DND-41 (cell line): ENCODE data around the gene STN1.

Source experiments
- ATAC-seq: fragments of 200-7000 bp; cut with Tn5 transposase; 3 replicates; pipeline ENCODE4 v1.9.1; 2021; ENCODE audit warnings: low read depth; ENCODE audit not compliant: insufficient read depth
- DNase-seq: peaks from one replicate; pipeline ENCODE4 v3.0.0-alpha.2; 2020
- H2AFZ ChIP-seq: 2 replicates; pipeline ENCODE4 v1.6.0; 2012; ENCODE audit warnings: low read depth, low read length
- H3K27ac ChIP-seq: 2 replicates; pipeline ENCODE4 v1.5.1; 2012; ENCODE audit warnings: low read length, inconsistent platforms
- H3K27me3 ChIP-seq: fragments of 200-600 bp; sonication (generic); 2 replicates; pipeline ENCODE4 v1.6.0; 2012; ENCODE audit warnings: low read length, mild to moderate bottlenecking, inconsistent platforms; ENCODE audit not compliant: insufficient read depth, poor library complexity
- H3K36me3 ChIP-seq: 2 replicates; pipeline ENCODE4 v1.5.1; 2012; ENCODE audit warnings: low read length, inconsistent platforms; ENCODE audit not compliant: insufficient read depth
- H3K4me1 ChIP-seq: 2 replicates; pipeline ENCODE4 v1.5.1; 2012; ENCODE audit warnings: mild to moderate bottlenecking, low read length; ENCODE audit not compliant: insufficient read depth
- H3K4me2 ChIP-seq: 2 replicates; pipeline ENCODE4 v1.6.0; 2012; ENCODE audit warnings: mild to moderate bottlenecking, moderate library complexity, low read length, inconsistent platforms; ENCODE audit not compliant: insufficient read depth
- H3K4me3 ChIP-seq, 2 experiments: fragments of 200-600 bp in 1 of 2; shearing (Covaris generic) in 1 of 2; 2 replicates each; pipeline ENCODE4 v1.5.1; 2012 to 2016; ENCODE audit warnings: inconsistent platforms in 2 of 2, low read length in 2 of 2, mild to moderate bottlenecking in 2 of 2, low read depth in 1 of 2, moderate library complexity in 1 of 2
- H3K79me2 ChIP-seq: 2 replicates; pipeline ENCODE4 v1.6.0; 2012; ENCODE audit warnings: low read length, inconsistent platforms; ENCODE audit not compliant: insufficient read depth
- H3K9ac ChIP-seq: 2 replicates; pipeline ENCODE4 v1.6.0; 2012; ENCODE audit warnings: low read depth, mild to moderate bottlenecking, inconsistent platforms, low read length, moderate library complexity
- H3K9me3 ChIP-seq: 2 replicates; pipeline ENCODE4 v1.5.1; 2012; ENCODE audit warnings: low read length, moderate library complexity, mild to moderate bottlenecking, inconsistent platforms; ENCODE audit not compliant: insufficient read depth, severe bottlenecking
- H4K20me1 ChIP-seq: 2 replicates; pipeline ENCODE4 v1.6.0; 2012; ENCODE audit warnings: low read length; ENCODE audit not compliant: insufficient read depth
- CTCF ChIP-seq: IDR thresholded peaks from 2 replicates; pipeline ENCODE4 v1.5.1; 2012; ENCODE audit warnings: borderline replicate concordance, low read length, moderate library complexity, mild to moderate bottlenecking; ENCODE audit not compliant: poor library complexity, severe bottlenecking; ENCODE audit errors: extremely low read depth
- EZH2 ChIP-seq: IDR thresholded peaks from 3 replicates; pipeline ENCODE4 v1.6.1; 2012; ENCODE audit warnings: borderline replicate concordance, low read depth, mild to moderate bottlenecking, moderate library complexity, low read length, inconsistent platforms; ENCODE audit not compliant: severe bottlenecking

STN1 gene

GRCh38 chr10:103942866-103943265 is 24.9 kb upstream of the STN1 start:
- H3K4me3 ChIP-seq: no peak overlapping the region
- H4K20me1 ChIP-seq: no peaks in the 10 kb centered on the region
- no peaks in the 10 kb centered on the region for H3K79me2 ChIP-seq
- no peaks in the 10 kb centered on the region for H3K9me3 ChIP-seq
- no peak overlapping the region for H3K4me2 ChIP-seq
- no peak overlapping the region for H3K9ac ChIP-seq
- H3K27me3 ChIP-seq: no peaks in the 10 kb centered on the region
- no peak for DNase-seq
- no peak overlapping the region for H3K27ac ChIP-seq
- no peaks in the 10 kb centered on the region for H3K36me3 ChIP-seq
- ATAC-seq: no peak
- TF ChIP-seq CTCF: no peak
- no peak for TF ChIP-seq EZH2
- H3K4me1 ChIP-seq: no peaks in the 10 kb centered on the region
- no peak overlapping the region for H2AFZ ChIP-seq

DNA sequence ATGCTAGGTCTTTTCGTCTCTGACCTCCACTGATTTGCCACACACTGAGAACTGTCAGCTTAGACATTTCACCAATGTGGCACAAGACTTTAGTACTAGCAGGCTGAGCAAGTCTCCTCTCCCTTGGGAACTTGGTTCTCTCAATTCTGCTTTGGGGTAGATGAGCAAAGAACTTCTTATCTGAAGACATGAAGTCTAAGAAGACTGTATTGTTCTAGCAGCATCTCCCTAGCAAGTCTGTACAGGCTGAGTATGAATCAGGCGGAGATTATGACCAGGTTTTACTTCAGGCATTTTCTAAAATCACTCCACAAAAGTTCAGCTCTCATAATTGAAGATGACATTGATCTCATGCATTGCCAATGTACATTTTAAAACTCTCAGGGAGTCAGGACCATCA is 23.8 kb upstream of the STN1 start:
- DNase-seq (no peak), ATAC-seq (no peak)
- Histone ChIP-seq H3K36me3 (no peaks in the 10 kb centered on the region), H4K20me1 (no peaks in the 10 kb centered on the region), H3K27ac (no peak overlapping the region), H3K4me2 (no peak overlapping the region), H3K9me3 (no peaks in the 10 kb centered on the region), H3K4me3 (no peak overlapping the region), H2AFZ (no peak overlapping the region), H3K27me3 (no peaks in the 10 kb centered on the region), H3K79me2 (no peaks in the 10 kb centered on the region), H3K4me1 (no peaks in the 10 kb centered on the region), H3K9ac (no peak overlapping the region)
- no peak for TF ChIP-seq EZH2
- no peak for TF ChIP-seq CTCF

GRCh38 chr10:103939522-103939921 is 21.5 kb upstream of the STN1 start:
- H3K27me3 ChIP-seq: no peaks in the 10 kb centered on the region
- no peaks in the 10 kb centered on the region for H4K20me1 ChIP-seq
- no peaks in the 10 kb centered on the region for H3K79me2 ChIP-seq
- no peaks in the 10 kb centered on the region for H3K36me3 ChIP-seq
- no peak overlapping the region for H3K9ac ChIP-seq
- ATAC-seq (no peak), DNase-seq (no peak)
- H3K4me1 ChIP-seq: no peaks in the 10 kb centered on the region
- no peak overlapping the region for H3K27ac ChIP-seq
- no peak overlapping the region for H3K4me2 ChIP-seq
- H3K9me3 ChIP-seq: no peaks in the 10 kb centered on the region
- no peak for TF ChIP-seq CTCF
- no peak for TF ChIP-seq EZH2
- H3K4me3 ChIP-seq: no peak overlapping the region
- H2AFZ ChIP-seq: no peak overlapping the region

GRCh38 chr10:103936022-103936421 is 18.0 kb upstream of the STN1 start:
- TF ChIP-seq EZH2: no peak
- no peak for TF ChIP-seq CTCF
- Histone ChIP-seq H3K27ac (no peak overlapping the region), H3K36me3 (no peaks in the 10 kb centered on the region), H3K4me1 (no peaks in the 10 kb centered on the region), H3K27me3 (no peaks in the 10 kb centered on the region), H3K79me2 (no peaks in the 10 kb centered on the region), H2AFZ (no peak overlapping the region), H4K20me1 (no peaks in the 10 kb centered on the region), H3K9ac (no peak overlapping the region), H3K9me3 (no peaks in the 10 kb centered on the region), H3K4me2 (no peak overlapping the region), H3K4me3 (no peak overlapping the region)
- DNase-seq (no peak), ATAC-seq (no peak)
